M059J (cell line): Measurements from ENCODE around the gene DLL3. TPM values are rescaled to one million over a fixed set of nuclear protein-coding genes. Genes with fewer than 3 reads are reported as not detected.

Experiments used
- DNase-seq: peaks from one replicate; pipeline ENCODE4 v3.0.0-alpha.2; 2012; ENCODE audit warnings: low read depth
- total RNA-seq: library from RNA; depleted of rRNA; stranded (reverse); fragments of >200 nt; shearing (Covaris generic); gene quantifications from 2 replicates; pipeline ENCODE4 v1.2.3, GENCODE V29; 2014

Gene DLL3
- total RNA-seq, 1 experiment from 2014 or later: 0.86 TPM

DNA sequence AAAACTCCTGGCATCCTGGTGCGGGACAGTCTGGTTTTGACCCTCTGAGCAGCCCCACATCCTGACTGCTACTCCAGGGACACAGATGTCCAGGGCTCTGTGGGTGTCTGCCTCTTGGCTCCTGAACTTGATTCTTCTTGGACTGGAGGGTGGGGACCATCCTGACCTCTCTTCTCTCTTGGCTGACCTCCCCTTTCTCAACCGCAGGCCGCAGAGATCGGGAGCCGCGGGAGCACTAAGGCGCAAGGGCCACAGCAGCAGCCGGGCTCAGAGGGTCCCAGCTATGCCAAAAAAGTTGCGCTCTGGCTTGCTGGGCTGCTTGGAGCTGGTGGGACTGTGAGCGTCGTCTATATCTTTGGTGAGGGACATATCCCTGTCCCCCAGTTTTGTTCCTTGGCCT, 17.1 kb upstream of the DLL3 start:
- DNase-seq: no peak

DNA sequence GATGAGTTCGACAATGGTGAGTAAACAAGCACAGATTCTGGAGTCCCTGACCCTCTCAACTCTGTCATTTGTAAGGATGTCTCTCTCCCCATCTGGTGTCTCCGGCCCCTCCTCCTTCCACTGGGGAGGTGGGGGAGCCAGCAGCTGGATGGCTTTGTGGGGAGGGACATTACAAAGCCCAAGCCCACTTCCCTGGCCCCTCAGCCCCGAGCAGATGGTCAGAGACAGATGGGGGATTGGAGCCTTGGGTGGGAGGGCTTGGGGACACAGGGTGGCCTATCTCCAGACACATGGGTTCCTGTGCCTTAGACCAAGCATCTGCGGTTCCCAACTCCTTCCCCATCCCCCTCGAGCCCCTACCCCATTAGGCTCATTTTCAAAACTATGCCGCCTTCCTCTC, 15.6 kb upstream of the DLL3 start:
- no peak for DNase-seq

DNA sequence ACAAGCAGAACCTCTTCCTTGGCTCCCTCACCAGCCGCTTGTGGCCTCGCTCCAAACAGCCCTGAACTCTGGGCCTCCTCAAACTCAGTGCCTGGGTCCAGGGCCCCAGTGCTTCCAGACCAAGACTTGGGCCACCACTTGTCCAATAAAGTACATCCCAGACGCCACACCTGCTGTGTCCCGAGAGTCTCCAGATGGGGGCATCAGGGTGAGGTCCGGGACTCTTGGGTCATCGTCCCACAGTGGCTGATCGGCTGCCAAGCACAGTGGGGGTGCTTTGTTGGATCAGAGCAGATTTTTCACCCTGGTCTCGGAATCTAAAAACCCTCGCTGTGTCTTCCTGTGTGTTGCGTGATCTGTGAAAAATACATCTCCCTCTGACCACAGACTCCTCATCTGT, 9.0 kb upstream of the DLL3 start:
- no peak for DNase-seq

DNA sequence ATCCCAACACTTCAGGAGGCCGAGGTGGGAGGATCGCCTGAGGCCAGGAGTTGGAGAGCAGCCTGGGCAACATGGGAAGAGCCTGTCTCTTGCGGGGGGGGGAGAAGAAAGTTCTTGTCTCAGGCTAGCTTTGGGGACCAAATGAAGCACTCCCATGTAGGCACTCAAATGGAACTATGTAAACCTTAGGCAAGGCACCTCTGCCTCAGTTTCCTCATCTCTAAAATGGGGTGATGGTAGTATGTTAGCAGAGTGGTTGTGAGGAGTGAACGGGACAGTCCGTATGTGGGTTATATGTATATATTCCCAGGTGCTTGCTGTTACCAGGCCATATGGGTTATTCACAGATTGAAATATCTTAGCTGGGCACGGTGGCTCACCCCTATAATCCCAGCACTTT, 6.5 kb upstream of the DLL3 start:
- DNase-seq: no peak

DNA sequence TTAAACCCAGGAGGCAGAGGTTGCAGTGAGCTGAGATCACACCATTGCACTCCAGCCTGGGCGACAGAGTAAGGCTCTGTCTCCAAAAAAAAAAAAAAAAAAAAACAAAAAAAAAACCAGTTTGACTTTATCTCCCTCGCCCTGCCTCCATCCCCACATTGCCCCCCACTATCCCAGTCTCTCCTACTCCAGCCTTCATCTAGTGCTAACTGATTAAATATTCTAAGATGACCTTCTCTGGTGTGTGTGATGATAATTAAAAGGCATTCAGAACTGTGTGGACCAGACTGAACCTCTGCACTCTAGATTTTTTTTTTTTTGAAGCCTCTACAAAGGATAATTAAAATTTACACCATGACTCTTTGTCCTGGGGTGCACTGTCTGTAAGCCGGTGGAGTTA, 6.0 kb upstream of the DLL3 start:
- no peak for DNase-seq

DNA sequence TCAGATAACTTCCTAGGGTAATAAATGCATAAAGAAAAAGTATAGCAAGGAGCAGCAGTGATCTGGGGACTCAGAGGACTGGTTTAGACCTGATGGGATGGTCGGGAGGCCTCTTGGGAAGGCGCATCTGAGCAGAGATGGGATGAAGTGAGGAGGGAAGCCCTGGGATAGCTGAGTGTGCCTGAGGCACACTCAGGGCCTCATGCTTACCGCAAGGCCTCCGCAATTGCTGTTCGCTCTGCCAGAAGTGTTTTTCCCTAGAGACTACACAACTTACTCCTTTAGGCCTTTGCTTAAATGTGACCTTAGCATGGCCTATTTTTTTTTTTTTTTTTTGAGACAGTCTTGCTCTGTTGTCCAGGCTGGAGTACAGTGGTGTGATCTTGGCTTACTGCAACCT, 4.1 kb upstream of the DLL3 start:
- DNase-seq: no peak

DNA sequence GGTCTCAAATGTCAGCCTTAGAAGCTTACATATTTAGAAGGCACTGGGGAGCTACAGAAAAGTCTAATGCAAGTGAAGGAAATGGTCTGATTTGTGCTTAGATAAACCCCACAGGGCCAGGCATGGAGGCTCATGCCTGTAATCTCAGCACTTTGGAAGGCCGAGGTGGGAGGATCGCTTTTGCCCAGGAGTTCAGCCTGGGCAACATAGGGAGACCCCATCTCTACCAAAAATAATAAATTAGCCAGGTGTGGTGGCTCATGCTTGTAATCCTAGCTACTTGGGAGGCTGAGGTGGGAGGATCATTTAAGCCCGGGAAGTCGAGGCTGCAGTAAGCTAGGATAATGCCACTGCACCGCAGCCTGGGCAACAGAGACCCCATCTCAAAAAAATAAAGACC, 2.7 kb upstream of the DLL3 start:
- DNase-seq: no peak

DNA sequence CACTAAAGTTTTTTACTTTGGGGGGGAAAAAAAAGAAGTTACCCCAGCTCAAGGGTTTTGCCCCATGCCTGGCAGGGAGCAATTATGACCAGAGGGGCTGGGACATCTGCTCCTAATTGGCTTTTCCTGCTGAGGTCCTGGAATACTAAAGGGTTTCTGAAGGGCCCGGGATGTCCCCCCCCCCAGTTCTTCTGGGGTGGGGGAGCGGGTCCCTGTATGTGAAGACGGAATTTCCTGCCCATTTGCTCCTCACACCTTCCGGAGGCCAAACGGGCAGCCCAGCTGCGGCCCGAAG, 1.1 kb upstream of the DLL3 start:
- DNase-seq: no peak

DNA sequence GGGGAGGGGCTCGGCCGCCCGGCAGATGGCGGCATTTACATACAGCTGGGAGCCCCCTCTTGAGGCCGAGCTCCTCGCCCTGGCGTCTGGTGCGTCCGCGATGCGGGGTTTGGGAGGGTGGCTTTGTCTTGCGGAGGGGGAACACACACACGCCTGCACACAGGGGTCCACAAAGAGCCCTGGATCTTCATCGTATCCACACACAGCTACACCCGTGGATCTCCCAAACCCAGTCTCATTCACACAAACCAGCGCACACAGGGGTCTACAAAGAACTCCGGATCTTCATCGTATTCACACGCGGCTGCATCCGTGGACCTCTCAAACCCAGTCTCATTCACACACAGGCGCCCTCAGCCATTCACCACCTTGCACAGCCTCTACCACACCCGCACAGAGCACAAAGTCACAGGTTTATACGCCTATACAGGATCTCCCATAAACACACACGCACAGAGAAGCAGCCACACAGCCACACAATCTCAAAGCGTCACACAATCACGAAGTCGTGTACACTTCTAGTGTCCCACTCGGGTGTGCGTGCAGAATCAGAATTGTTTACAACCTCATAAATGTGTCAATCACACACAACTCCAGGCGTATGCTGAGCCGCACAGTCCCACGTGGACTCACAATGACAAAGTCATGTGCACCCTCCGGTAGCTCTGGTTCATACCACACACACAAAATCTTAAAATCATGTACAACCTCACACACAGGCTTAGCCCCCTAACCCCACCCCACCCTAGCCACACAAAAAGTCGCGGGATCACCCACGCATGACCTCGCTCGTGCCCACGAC, 550 bp upstream of the DLL3 start:
- DNase-seq: peak; percentile 46

DNA sequence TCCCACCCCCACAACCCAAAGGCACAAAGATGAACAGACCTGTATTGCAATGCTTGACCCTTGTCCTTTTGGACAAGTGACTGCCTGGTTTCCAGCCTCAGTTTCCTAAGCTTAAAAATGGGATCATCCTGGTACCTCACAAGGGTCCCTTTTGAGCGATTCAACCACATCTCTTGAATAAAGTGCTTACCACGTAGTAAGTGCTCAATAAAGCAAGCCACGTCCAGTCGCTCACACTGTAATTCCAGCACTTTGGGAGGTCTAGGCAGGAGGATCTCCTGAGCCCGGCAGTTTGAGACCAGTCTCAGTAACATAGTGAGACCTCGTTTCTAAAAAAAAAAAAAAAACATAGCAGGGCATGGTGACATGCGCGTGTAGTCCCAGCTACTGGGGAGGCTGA, 1.2 kb downstream of the DLL3 start:
- no peak for DNase-seq

DNA sequence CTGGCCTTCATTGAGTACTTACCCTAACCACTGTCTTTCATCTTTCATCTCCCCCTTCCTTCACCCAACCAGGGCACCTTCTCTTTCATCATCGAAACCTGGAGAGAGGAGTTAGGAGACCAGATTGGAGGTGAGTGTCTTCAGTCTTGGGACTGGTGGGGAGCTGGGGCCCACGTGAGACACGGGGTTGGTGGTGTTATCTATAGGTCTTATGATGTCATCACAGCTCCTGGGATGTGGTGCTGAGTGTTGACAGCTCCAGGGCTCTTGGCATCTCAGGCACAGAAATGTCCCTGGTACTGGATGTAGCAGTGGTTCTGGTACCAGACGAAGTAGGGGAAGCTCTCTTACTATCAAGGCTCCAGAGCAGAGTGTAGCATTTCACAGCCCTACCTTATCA, 1.8 kb downstream of the DLL3 start:
- no peak for DNase-seq

DNA sequence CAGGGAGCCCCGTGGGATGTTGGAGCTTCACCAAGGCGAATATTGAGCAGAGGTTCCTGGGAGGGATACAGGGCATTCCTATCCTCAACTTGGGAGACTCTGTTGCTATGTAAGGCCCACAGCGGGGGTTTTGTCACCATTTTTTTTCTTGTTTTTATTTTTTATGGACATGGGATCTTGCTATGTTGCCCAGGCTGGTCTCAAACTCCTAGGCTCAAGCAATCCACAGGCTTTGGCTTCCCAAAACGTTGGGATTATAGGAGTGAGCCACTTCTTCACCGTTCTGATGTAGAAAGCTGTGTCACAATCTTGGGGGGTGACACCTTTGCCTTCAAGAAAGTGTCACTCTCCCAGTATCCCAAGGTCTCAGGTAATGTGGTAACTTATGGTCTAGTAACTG, 2.6 kb downstream of the DLL3 start:
- DNase-seq: no peak

DNA sequence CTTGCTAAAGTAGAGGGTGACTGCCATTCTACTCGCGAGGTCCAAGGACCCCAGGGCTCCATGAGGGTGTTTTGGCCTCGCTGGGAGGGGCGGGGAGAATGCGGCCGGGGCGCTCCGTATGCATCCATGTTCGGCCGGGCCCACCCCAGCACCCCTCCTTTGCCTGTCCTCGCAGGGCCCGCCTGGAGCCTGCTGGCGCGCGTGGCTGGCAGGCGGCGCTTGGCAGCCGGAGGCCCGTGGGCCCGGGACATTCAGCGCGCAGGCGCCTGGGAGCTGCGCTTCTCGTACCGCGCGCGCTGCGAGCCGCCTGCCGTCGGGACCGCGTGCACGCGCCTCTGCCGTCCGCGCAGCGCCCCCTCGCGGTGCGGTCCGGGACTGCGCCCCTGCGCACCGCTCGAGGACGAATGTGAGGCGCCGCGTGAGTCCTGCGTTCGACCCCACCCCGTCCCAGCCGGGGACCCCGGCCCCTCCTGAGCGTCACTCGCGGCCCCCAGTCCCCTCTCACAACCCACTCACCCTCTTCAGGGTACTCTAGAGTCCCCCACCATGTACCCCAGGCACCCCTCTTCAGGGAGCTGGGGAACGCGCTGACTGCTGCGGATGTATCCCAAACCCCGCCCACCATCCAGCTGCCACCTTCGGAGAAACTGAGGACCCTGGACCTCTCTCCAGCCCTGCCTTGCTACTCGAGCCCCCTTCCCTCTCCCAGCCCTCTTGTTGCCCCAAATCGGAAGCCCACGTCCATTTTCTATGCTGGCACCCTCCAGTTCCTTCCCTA, 4.1 kb downstream of the DLL3 start:
- DNase-seq: no peak

DNA sequence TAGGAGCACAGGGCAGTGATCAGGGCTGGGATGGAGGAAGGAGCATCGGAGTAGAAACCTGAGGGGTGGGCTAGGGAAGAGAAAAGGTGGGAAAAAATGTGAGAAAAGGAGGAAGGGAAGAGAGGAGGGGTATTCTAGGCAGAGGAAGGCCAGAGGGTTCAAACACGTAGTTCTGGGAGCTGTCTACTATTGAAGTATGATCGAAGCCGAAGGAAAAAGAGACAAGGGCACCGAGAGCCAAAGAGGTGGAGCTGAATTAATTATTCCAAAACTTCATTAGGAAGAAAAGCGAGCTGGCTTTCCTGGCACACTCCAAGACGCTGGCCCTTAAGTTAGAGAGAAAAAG, 7.8 kb downstream of the DLL3 start:
- DNase-seq: no peak

DNA sequence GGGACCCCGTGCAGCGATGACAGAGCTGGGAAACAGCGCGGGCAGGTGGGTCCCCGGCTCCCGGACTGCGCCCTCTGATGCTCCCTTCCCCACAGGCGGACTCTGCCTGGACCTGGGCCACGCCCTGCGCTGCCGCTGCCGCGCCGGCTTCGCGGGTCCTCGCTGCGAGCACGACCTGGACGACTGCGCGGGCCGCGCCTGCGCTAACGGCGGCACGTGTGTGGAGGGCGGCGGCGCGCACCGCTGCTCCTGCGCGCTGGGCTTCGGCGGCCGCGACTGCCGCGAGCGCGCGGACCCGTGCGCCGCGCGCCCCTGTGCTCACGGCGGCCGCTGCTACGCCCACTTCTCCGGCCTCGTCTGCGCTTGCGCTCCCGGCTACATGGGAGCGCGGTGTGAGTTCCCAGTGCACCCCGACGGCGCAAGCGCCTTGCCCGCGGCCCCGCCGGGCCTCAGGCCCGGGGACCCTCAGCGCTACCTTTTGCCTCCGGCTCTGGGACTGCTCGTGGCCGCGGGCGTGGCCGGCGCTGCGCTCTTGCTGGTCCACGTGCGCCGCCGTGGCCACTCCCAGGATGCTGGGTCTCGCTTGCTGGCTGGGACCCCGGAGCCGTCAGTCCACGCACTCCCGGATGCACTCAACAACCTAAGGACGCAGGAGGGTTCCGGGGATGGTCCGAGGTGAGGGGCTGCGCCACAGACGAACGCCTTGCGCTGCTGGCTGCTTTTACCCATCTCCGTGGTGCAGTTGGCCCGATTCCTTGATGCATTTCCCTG, 8.4 kb downstream of the DLL3 start:
- DNase-seq: peak; percentile 58

DNA sequence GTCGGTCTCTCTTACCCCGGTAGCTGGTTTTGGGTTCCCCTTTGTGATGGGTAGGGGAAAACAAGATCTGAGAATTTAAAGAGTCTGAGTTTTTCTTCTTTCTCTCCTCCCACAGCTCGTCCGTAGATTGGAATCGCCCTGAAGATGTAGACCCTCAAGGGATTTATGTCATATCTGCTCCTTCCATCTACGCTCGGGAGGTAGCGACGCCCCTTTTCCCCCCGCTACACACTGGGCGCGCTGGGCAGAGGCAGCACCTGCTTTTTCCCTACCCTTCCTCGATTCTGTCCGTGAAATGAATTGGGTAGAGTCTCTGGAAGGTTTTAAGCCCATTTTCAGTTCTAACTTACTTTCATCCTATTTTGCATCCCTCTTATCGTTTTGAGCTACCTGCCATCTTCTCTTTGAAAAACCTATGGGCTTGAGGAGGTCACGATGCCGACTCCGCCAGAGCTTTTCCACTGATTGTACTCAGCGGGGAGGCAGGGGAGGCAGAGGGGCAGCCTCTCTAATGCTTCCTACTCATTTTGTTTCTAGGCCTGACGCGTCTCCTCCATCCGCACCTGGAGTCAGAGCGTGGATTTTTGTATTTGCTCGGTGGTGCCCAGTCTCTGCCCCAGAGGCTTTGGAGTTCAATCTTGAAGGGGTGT, 9.1 kb downstream of the DLL3 start:
- no peak for DNase-seq

DNA sequence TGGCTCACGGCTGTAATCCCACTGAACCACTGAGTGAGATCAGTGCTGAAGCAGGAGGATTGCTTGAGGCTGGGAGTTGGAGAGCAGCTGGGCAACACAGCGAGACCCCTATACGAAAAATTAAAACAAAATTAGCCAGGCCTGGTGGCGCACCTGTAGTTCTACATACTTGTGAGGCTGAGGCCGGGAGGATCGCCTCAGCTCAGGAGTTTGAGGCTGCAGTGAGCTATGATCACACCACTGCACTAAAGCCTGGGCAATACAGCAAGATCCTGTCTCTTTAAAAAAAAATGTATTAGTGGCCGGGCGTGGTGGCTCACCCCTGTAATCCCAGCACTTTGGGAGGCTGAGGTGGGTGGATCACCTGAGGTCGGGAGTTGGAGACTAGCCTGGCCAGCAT, 9.9 kb downstream of the DLL3 start:
- no peak for DNase-seq

DNA sequence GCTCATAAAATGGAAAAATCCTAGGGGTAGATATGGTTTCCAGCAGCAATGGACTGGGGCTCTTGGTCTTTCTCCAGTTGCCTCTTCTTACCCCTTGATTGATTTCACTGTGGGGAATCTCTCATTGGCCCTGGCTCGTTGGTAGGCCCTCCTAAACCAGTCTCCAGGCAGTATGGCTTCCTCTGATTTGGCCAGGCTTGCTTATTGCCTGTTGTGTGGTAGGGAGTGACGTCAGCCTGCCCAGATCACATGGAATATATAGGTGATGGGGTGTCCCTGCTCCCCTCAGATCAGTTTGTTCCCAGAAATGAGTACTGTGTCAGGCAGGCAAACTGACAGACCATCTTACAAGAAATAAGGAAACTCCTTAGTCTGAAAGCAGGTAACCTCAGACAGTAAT, 10.5 kb downstream of the DLL3 start:
- DNase-seq: no peak

DNA sequence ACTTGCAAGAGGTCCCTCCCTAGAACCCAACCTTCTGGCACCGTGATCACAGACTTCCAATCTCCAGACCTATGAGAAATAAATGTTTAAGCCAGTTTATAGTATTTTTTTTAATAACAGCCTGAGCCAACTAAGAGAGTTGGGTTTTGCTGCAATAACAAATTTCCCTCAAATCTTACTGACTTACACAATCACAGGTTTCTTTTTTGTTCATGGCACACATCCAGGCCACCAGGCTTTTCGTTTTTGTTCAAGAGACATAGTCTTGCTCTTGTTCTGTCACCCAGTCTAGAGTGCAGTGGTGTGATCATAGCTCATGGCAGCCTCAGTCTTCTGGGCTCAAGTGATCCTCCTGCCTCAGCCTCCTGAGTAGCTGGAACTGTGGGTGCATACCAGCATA, 14.2 kb downstream of the DLL3 start:
- no peak for DNase-seq

DNA sequence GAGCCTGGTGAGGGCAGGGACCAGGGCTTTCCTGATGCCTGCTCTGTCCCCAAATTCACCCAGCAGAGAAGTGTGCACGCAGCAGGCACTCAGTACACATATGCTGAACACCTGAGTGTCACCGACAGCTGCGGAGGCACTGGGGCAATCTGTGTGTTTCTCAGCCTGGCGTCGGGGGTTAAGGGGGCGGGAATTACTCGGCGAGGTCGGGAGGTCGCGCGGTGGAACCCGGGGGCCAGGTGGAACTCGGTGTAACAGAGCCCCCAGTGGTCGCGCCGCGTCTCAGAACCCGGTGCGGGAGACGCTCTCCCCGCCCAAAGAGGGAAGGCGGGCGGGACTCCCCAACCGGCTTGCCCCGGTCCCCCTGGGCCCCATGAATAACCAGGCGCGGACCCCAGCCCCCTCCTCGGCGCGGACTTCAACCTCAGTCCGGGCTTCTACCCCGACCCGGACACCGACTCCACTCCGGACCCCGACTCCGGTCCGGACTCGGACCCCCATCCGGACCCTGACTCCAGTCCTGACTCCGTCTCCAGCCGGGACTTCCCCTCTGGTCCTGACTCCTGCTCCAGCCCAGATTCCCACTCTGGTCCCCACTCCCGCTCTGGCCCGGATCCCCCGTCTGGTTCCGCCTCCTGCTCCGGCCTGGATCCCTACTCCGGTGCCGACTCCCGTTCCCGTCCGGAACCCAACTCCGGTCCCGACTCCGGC, 16.2 kb downstream of the DLL3 start, which contains the start of gene SELENOV:
Gene SELENOV, plus strand, starts transcription at position 300 of the 711 bp plus-strand sequence. Its CDS starts 74 bp downstream, at position 374.
- DNase-seq: no peak

DNA sequence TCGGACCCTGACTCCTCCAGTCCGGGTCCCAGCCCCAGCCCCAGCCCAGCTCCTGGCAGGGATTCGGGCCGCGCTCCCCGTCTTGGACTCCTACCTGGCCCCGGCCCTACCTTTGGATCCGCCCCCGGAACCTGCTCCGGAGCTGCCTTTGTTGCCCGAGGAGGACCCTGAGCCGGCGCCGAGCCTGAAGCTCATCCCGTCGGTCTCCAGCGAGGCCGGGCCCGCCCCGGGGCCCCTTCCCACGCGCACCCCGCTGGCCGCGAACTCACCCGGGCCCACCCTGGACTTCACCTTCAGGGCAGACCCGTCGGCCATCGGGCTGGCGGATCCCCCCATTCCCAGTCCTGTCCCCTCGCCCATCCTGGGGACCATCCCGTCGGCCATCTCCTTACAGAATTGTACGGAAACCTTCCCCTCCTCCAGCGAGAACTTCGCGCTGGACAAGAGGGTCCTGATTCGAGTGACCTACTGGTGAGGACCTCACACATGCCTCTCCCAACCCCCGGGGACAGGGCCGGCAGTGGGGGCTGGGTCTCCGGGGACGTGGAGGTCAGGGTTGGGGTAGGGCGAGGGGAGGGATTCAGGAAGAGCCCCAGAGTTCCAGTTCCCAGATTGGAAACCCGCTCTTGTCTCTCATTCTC, 16.9 kb downstream of the DLL3 start:
- no peak for DNase-seq
